Measurements from ENCODE around the gene ENTPD8. TPM values are rescaled to one million over a fixed set of nuclear protein-coding genes. Genes with fewer than 3 reads are reported as not detected.

The ENTPD8 gene
- total and polyA plus RNA-seq, 2 of the 13 experiments (the other 11 are each of a cell fraction or from before 2014, with no cell fraction given): 0.26 to 0.44 TPM

DNA sequence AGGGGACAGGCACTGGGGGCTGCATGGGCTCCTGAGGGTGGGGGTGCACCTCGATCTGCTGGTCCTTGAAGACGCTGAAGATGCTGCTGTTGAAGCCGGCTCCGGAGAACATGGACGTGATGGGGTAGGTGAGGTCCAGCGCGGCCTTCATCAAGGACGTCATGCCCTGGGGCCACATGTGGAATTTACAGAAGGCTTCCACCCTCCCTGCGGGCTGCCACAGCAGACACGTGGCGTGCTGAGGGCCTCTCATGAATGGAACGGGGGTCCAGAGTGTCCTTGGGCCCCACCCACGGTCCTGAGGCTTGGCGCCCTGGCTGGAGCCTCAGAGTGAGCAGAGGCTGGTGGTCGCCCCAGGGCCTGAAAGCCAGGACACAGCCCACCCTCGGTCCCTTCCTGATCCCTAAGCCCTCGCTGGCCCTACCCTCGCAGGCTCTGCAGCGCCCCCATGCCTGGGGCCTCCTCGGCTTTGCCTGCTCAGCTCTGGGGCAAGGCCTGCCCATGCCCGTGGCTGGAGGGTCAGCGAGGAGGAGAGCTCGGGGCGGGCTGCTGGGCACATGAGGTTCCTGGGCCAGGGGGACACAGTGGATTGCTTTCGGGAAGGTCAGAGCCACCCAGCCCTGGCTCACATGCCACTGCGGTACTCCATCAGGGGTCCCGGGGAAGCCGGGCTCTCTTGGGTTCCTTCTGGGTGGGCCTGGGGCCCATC is 23.3 kb upstream of the ENTPD8 start:
- H3K27ac ChIP-seq (ENCODE audit: extremely low read length, insufficient read depth, low read length): no peak overlapping the region
- H3K4me2 ChIP-seq (ENCODE audit: low read depth, low read length): peak overlapping the region; percentile 66; the same call in 1 of the 2 replicates
- peaks cover 0 to 3% of the 10 kb centered on the region in 2 experiments; a peak in 2 of 5 replicates for H3K27me3 ChIP-seq (ENCODE audit: control insufficient read depth in 1 of 2, insufficient read depth in 2 of 2, low read length in 2 of 2)
- ATAC-seq (no peak), FAIRE-seq (no peak), DNase-seq (ENCODE audit: low spot score) (no peak)
- TF ChIP-seq, protein P1, sequence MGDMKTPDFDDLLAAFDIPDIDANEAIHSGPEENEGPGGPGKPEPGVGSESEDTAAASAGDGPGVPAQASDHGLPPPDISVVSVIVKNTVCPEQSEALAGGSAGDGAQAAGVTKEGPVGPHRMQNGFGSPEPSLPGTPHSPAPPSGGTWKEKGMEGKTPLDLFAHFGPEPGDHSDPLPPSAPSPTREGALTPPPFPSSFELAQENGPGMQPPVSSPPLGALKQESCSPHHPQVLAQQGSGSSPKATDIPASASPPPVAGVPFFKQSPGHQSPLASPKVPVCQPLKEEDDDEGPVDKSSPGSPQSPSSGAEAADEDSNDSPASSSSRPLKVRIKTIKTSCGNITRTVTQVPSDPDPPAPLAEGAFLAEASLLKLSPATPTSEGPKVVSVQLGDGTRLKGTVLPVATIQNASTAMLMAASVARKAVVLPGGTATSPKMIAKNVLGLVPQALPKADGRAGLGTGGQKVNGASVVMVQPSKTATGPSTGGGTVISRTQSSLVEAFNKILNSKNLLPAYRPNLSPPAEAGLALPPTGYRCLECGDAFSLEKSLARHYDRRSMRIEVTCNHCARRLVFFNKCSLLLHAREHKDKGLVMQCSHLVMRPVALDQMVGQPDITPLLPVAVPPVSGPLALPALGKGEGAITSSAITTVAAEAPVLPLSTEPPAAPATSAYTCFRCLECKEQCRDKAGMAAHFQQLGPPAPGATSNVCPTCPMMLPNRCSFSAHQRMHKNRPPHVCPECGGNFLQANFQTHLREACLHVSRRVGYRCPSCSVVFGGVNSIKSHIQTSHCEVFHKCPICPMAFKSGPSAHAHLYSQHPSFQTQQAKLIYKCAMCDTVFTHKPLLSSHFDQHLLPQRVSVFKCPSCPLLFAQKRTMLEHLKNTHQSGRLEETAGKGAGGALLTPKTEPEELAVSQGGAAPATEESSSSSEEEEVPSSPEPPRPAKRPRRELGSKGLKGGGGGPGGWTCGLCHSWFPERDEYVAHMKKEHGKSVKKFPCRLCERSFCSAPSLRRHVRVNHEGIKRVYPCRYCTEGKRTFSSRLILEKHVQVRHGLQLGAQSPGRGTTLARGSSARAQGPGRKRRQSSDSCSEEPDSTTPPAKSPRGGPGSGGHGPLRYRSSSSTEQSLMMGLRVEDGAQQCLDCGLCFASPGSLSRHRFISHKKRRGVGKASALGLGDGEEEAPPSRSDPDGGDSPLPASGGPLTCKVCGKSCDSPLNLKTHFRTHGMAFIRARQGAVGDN (CRISPR knock-in tag; IDR thresholded peaks at IDR 0.05): peak; percentile 3; the same call in 1 of the 2 replicates
- TF ChIP-seq ZNF788 (CRISPR knock-in tag; IDR thresholded peaks at IDR 0.05; ENCODE audit: borderline replicate concordance) (0 out of 2 replicates have a peak, but pooled peaks have one; percentile 57), ZNF781 (CRISPR knock-in tag; IDR thresholded peaks at IDR 0.05; ENCODE audit: borderline replicate concordance, not compliant biosample characterization) (no peak), EED (CRISPR knock-in tag; IDR thresholded peaks at IDR 0.05) (0 out of 2 replicates have a peak, but pooled peaks have one; percentile 44), RFXAP (CRISPR knock-in tag; IDR thresholded peaks at IDR 0.05; ENCODE audit: borderline replicate concordance) (0 out of 2 replicates have a peak, but pooled peaks have one; percentile 31), ZBTB38 (CRISPR knock-in tag; IDR thresholded peaks at IDR 0.05) (peak; percentile 88), ZNF761 (CRISPR knock-in tag; conservative IDR thresholded peaks at IDR 0.05) (0 out of 2 replicates have a peak, but pooled peaks have one; percentile 26), HNRNPLL (IDR thresholded peaks at IDR 0.05; ENCODE audit: low read depth, low read length, poor library complexity, severe bottlenecking) (peak; percentile 11), ZNF747 (CRISPR knock-in tag; IDR thresholded peaks at IDR 0.05; ENCODE audit: borderline replicate concordance) (no peak), MEIS1 (CRISPR knock-in tag; IDR thresholded peaks at IDR 0.05; ENCODE audit: borderline replicate concordance) (0 out of 2 replicates have a peak, but pooled peaks have one; percentile 40), ZZZ3 (CRISPR knock-in tag; IDR thresholded peaks at IDR 0.05; ENCODE audit: borderline replicate concordance) (no peak), HNRNPL (IDR thresholded peaks at IDR 0.05; ENCODE audit: low read depth, low read length) (0 out of 2 replicates have a peak, but pooled peaks have one; percentile 35), ZNF350 (CRISPR knock-in tag; IDR thresholded peaks at IDR 0.05; ENCODE audit: borderline replicate concordance, low read depth) (0 out of 2 replicates have a peak, but pooled peaks have one; percentile 13)
- TF ChIP-seq, protein P2, sequence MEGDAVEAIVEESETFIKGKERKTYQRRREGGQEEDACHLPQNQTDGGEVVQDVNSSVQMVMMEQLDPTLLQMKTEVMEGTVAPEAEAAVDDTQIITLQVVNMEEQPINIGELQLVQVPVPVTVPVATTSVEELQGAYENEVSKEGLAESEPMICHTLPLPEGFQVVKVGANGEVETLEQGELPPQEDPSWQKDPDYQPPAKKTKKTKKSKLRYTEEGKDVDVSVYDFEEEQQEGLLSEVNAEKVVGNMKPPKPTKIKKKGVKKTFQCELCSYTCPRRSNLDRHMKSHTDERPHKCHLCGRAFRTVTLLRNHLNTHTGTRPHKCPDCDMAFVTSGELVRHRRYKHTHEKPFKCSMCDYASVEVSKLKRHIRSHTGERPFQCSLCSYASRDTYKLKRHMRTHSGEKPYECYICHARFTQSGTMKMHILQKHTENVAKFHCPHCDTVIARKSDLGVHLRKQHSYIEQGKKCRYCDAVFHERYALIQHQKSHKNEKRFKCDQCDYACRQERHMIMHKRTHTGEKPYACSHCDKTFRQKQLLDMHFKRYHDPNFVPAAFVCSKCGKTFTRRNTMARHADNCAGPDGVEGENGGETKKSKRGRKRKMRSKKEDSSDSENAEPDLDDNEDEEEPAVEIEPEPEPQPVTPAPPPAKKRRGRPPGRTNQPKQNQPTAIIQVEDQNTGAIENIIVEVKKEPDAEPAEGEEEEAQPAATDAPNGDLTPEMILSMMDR (CRISPR knock-in tag; IDR thresholded peaks at IDR 0.05): peak; percentile 42
- no peaks in the 10 kb centered on the region for H3K79me2 ChIP-seq (ENCODE audit: insufficient read depth, low read length)
- peak overlapping the region; percentile 28; the same call in 1 of the 2 replicates for H3K9ac ChIP-seq (ENCODE audit: insufficient read depth, low read depth, low read length)
- CTCF ChIA-PET (ENCODE audit: low intra/inter-chr PET ratio, low total read pairs): no interaction called here
- no peaks in the 10 kb centered on the region for H3K36me3 ChIP-seq (replicated peaks in 1 of 2; ENCODE audit: control insufficient read depth in 1 of 2, insufficient read depth in 2 of 2, low read length in 2 of 2)
- H2AFZ ChIP-seq (ENCODE audit: low read length): no peak overlapping the region
- no peaks in the 10 kb centered on the region for H4K20me1 ChIP-seq (ENCODE audit: insufficient read depth, low read length)
- H3K4me1 ChIP-seq (ENCODE audit: insufficient read depth, low read length): peaks cover 61% of the 10 kb centered on the region
- POLR2A ChIA-PET: no interaction called here
- 92% methylated on average over 13 of the region's 28 CpGs for WGBS (ENCODE audit: low lambda C conversion rate)
- BruUV-seq (replicated peaks): no TSS peak
- H3K9me3 ChIP-seq (ENCODE audit: low read length): no peaks in the 10 kb centered on the region
- H3K4me3 ChIP-seq (replicated peaks in 1 of 3; ENCODE audit: insufficient read depth in 1 of 3, low read depth in 2 of 3, low read length in 3 of 3): peak overlapping the region in 1 of 3 experiments; percentile 51; a peak in 1 of 6 replicates
- in situ Hi-C loops (cut with HindIII; ENCODE audit: extremely low pct_ligation_motif_present, low pct_unique_long_range_greater_than_20kb) (no loop called here), intact Hi-C loops (cut with micrococcal nuclease; ENCODE audit: unreplicated experiment) (no loop called here)
